Measurements from ENCODE around the gene TLE5. TPM values are rescaled to one million over a fixed set of nuclear protein-coding genes. Genes with fewer than 3 reads are reported as not detected.
A peak's percentile ranks its signal among the peaks of the same experiment; 100 is the strongest.
"Not testable (repeated sequence)": the region's sequence is repeated elsewhere in the genome, so short reads cannot be mapped to it uniquely, and the experiment has no call there.

TLE5 gene
- total RNA-seq, 1 experiment from 2014 or later = 170 TPM

DNA sequence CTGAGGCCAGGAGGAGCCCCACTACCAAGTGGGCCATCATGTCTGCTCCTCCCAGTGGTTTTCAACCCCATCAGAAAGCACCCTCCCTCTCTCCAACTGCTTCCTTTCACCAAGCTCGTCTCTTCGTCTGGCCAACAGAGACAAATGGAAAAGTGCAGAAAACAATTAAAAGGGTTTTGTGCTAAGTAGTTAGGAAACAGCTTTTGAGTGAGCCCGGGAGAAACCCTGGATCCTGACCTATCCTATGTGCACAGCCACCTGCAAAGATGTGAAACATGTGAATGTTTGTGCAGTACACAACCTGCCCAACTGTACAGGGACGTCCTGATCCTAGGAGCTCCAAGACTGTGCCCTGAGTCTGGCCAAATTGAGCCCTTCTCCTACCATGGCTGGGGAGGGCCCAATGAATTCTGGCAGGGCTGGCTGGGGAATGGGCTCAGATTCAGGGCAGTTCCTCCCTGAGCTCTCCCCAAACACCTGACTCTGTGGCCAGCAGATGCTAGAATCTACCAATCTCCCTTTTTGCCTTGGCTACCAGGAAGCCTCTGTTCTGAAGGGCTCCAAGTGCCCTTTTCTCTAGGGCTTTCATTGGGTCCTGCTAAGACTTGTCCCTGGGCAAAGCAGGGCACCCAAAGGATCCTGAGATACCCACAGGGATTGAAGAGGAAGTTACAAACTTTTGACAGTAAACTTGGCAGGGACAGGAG is 7.9 kb downstream of the TLE5 start:
- H3K36me3 Mint-ChIP-seq (ENCODE audit: insufficient read depth, unreplicated experiment) = peaks cover 22% of the 10 kb centered on the region
- intact Hi-C loops (cut with micrococcal nuclease; ENCODE audit: unreplicated experiment) = no loop called here
- DNase-seq = no peak
- H3K27ac Mint-ChIP-seq (ENCODE audit: unreplicated experiment) = peak overlapping the region; percentile 73
- TF ChIP-seq, protein P1, sequence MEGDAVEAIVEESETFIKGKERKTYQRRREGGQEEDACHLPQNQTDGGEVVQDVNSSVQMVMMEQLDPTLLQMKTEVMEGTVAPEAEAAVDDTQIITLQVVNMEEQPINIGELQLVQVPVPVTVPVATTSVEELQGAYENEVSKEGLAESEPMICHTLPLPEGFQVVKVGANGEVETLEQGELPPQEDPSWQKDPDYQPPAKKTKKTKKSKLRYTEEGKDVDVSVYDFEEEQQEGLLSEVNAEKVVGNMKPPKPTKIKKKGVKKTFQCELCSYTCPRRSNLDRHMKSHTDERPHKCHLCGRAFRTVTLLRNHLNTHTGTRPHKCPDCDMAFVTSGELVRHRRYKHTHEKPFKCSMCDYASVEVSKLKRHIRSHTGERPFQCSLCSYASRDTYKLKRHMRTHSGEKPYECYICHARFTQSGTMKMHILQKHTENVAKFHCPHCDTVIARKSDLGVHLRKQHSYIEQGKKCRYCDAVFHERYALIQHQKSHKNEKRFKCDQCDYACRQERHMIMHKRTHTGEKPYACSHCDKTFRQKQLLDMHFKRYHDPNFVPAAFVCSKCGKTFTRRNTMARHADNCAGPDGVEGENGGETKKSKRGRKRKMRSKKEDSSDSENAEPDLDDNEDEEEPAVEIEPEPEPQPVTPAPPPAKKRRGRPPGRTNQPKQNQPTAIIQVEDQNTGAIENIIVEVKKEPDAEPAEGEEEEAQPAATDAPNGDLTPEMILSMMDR (IDR thresholded peaks at IDR 0.05; ENCODE audit: unreplicated experiment) = no peak
- H3K27me3 Mint-ChIP-seq (ENCODE audit: unreplicated experiment) = no peaks in the 10 kb centered on the region
- no peaks in the 10 kb centered on the region for H3K9me3 Mint-ChIP-seq (ENCODE audit: low read depth, unreplicated experiment)
- BruUV-seq (replicated peaks) = no TSS peak
- peak overlapping the region; percentile 37 for H3K4me3 Mint-ChIP-seq (ENCODE audit: low read depth, unreplicated experiment)
- peaks cover 9% of the 10 kb centered on the region for H3K4me1 Mint-ChIP-seq (ENCODE audit: low read depth, unreplicated experiment)
- CTCF ChIA-PET = interaction anchor here (0.6 kb wide), 2 partner anchors 11 to 90 kb away, joined by 4 to 6 read pairs; no protein-coding TSS in a partner anchor

DNA sequence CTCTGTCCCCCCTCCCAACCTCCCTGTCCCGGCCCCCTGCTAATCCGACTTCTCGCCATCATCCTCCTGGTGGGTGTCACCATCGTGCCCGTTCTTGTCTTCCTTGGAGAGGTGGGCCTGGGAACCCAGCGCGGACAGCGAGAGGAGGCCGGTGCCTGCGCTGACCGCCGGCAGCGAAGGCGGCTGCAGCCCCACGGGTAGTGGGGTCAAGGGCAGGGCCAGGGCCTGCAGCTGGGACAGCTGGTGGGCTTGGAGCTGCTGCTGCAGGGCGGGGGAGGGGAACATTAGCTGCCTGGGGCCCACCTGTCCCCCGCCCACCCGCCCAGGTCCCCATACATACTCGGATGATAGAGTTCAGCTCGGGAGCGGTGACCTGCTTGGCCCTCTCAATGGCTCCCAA is 8.5 kb downstream of the TLE5 start:
- intact Hi-C loops (cut with micrococcal nuclease; ENCODE audit: unreplicated experiment) = no loop called here
- Mint-ChIP-seq H3K27me3 (ENCODE audit: unreplicated experiment) (no peaks in the 10 kb centered on the region), H3K27ac (ENCODE audit: unreplicated experiment) (no peak overlapping the region), H3K9me3 (ENCODE audit: low read depth, unreplicated experiment) (no peaks in the 10 kb centered on the region), H3K4me3 (ENCODE audit: low read depth, unreplicated experiment) (no peak overlapping the region), H3K4me1 (ENCODE audit: low read depth, unreplicated experiment) (peaks cover 9% of the 10 kb centered on the region), H3K36me3 (ENCODE audit: insufficient read depth, unreplicated experiment) (peaks cover 18% of the 10 kb centered on the region)
- DNase-seq = no peak
- TF ChIP-seq, protein P1 (IDR thresholded peaks at IDR 0.05; ENCODE audit: unreplicated experiment) = no peak
- CTCF ChIA-PET = interaction anchor here (0.6 kb wide), 1 partner anchor 11 kb away, joined by 4 read pairs; no protein-coding TSS in a partner anchor
- BruUV-seq (replicated peaks) = no TSS peak

DNA sequence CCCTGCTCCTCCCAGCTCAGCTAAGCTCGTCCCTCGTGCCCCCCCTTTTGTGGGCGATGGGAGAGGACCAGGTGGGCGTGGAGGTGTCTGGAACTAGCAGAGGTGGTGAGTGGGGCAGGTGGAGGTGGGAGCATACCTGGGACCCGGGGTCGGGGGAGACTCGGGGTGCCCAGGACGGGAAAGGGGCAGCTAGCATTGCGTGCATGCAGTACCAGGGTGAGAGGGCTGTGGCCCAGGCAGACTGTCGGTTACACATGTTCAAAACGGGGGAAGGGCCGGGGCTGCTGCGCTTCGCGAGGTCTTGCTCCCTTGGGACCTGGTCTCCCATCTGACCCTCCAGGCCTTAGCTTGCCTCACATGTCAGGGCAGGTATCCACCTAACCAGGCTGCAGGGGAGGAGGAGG is 9.1 kb downstream of the TLE5 start:
- no peak overlapping the region for H3K4me3 Mint-ChIP-seq (ENCODE audit: low read depth, unreplicated experiment)
- peaks cover 9% of the 10 kb centered on the region for H3K4me1 Mint-ChIP-seq (ENCODE audit: low read depth, unreplicated experiment)
- H3K36me3 Mint-ChIP-seq (ENCODE audit: insufficient read depth, unreplicated experiment) = peaks cover 18% of the 10 kb centered on the region
- no peak for DNase-seq
- H3K9me3 Mint-ChIP-seq (ENCODE audit: low read depth, unreplicated experiment) = no peaks in the 10 kb centered on the region
- CTCF ChIA-PET = interaction anchor here (0.6 kb wide), 1 partner anchor 95 kb away, joined by 4 read pairs; no protein-coding TSS in a partner anchor
- intact Hi-C loops (cut with micrococcal nuclease; ENCODE audit: unreplicated experiment) = no loop called here
- BruUV-seq (replicated peaks) = TSS peak; percentile 88
- no peak overlapping the region for H3K27ac Mint-ChIP-seq (ENCODE audit: unreplicated experiment)
- TF ChIP-seq, protein P1 (IDR thresholded peaks at IDR 0.05; ENCODE audit: unreplicated experiment) = no peak
- H3K27me3 Mint-ChIP-seq (ENCODE audit: unreplicated experiment) = no peaks in the 10 kb centered on the region

DNA sequence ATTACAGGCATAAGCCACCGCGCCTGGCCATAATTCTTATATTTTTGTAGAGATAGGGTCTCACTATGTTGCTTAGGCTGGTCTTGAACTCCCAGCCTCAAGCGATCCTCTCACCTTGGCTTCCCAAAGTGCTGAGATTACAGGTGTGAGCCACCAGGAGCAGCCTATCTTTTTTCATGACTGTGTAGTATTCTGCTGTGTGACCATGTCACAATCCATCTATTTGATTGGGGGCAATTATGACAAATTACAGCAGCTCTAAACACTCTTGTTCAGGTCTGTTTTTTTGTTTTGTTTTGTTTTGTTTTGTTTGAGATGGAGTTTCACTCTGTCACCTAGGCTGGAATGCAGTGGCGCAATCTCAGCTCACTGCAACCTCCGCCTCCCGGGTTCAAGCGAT is 12.3 kb downstream of the TLE5 start:
- H3K36me3 Mint-ChIP-seq (ENCODE audit: insufficient read depth, unreplicated experiment) = peaks cover 12% of the 10 kb centered on the region
- H3K27me3 Mint-ChIP-seq (ENCODE audit: unreplicated experiment) = peaks cover 11% of the 10 kb centered on the region
- H3K27ac Mint-ChIP-seq (ENCODE audit: unreplicated experiment); DNase-seq; H3K9me3 Mint-ChIP-seq (ENCODE audit: low read depth, unreplicated experiment); H3K4me1 Mint-ChIP-seq (ENCODE audit: low read depth, unreplicated experiment); H3K4me3 Mint-ChIP-seq (ENCODE audit: low read depth, unreplicated experiment); BruUV-seq (replicated peaks); intact Hi-C loops (cut with micrococcal nuclease; ENCODE audit: unreplicated experiment): not testable (repeated sequence)
- CTCF ChIA-PET = interaction anchor here (0.7 kb wide), 1 partner anchor 8 kb away, joined by 5 read pairs; no protein-coding TSS in a partner anchor

DNA sequence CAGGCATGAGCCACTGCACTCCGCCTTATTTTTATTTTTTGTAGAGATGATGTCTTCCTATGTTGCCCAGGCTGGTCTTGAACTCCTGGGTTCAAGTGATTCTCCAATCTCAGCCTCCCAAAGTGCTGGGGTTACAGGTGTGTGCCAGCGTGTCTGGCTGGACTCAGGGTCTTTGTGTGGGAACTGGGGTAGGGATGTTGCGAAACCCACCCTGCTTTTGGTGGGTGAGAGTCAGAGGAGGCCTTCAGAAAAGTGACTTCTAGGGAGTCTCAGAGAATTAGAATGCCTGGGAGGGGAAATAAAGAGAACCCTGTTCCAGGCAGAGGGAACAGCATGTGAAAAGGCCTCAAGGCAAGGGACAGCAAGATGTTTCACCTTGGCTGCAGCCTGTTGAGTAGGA is 13.2 kb downstream of the TLE5 start:
- CTCF ChIA-PET = no interaction called here

More for the DNA sequence above, 13.2 kb downstream of the TLE5 start:
- Mint-ChIP-seq H3K36me3 (ENCODE audit: insufficient read depth, unreplicated experiment) (peaks cover 8% of the 10 kb centered on the region), H3K27ac (ENCODE audit: unreplicated experiment) (no peak overlapping the region), H3K4me3 (ENCODE audit: low read depth, unreplicated experiment) (no peak overlapping the region), H3K27me3 (ENCODE audit: unreplicated experiment) (peaks cover 11% of the 10 kb centered on the region), H3K9me3 (ENCODE audit: low read depth, unreplicated experiment) (no peaks in the 10 kb centered on the region), H3K4me1 (ENCODE audit: low read depth, unreplicated experiment) (no peaks in the 10 kb centered on the region)
- TF ChIP-seq, protein P1 (IDR thresholded peaks at IDR 0.05; ENCODE audit: unreplicated experiment) = no peak
- BruUV-seq (replicated peaks) = no TSS peak
- DNase-seq = no peak
- intact Hi-C loops (cut with micrococcal nuclease; ENCODE audit: unreplicated experiment) = no loop called here
